GM12878 (cell line): ENCODE results near the gene BMERB1. TPM values are rescaled to one million over a fixed set of nuclear protein-coding genes. Genes with fewer than 3 reads are reported as not detected.
"Not testable (repeated sequence)": the region's sequence is repeated elsewhere in the genome, so short reads cannot be mapped to it uniquely, and the experiment has no call there.

ENCODE experiments used
- ATAC-seq: fragments of 200-7000 bp; cut with Tn5 transposase; 3 replicates; pipeline ENCODE4 v1.9.1; 2020; ENCODE audit warnings: mild to moderate bottlenecking, moderate library complexity
- BruUV-seq: library from RNA; stranded (reverse); fragments of 400-500 nt; replicated peaks from 2 replicates; lab custom pipeline; 2021; lab: Mats Ljungman, UMichigan
- CTCF ChIA-PET: fragments of 300-600 bp; sonication (Branson Sonifier 250); formaldehyde crosslinking; extraction: SDS; loops from one replicate; lab custom pipeline; 2021; ENCODE audit warnings: inconsistent platforms; lab: Yijun Ruan, JAX
- POLR2A ChIA-PET: fragments of 350-600 bp; formaldehyde crosslinking; extraction: SDS; loops from one replicate; lab custom pipeline; 2021; ENCODE audit warnings: inconsistent platforms; lab: Charles Lee
- RAD21 ChIA-PET: fragments of 300-600 bp; sonication (Branson Sonifier 250); formaldehyde crosslinking; loops from one replicate; lab custom pipeline; 2023; ENCODE audit warnings: antibody characterized with exemption; ENCODE audit not compliant: unreplicated experiment; lab: Charles Lee
- SMC1A ChIA-PET: fragments of 300-600 bp; sonication (Branson Sonifier 250); formaldehyde crosslinking; loops from one replicate; lab custom pipeline; 2023; ENCODE audit not compliant: unreplicated experiment, uncharacterized antibody; lab: Charles Lee
- DNase-seq: peaks from one replicate; pipeline ENCODE4 v3.0.0-alpha.2; 2011; ENCODE audit warnings: low read depth, low spot score
- FAIRE-seq: peaks from 3 replicates; lab custom pipeline; 2011; peaks lifted over from hg19 to GRCh38; lab: Jason Lieb, UNC
- H2AFZ ChIP-seq: 2 replicates; pipeline ENCODE4 v1.6.0; 2011; ENCODE audit warnings: low read depth, low read length, control low read depth; ENCODE audit not compliant: control insufficient read depth
- H3K27ac ChIP-seq: 2 replicates; pipeline ENCODE4 v1.5.1; 2011; ENCODE audit warnings: control low read depth; ENCODE audit not compliant: control insufficient read depth, insufficient read depth
- H3K27me3 ChIP-seq, 2 experiments: replicated peaks in 1 of 2; 2 replicates each; pipeline versions ENCODE4 v1.6.0 to v1.6.1; 2011; ENCODE audit warnings: low read length in 1 of 2; ENCODE audit not compliant: control insufficient read depth in 2 of 2, insufficient read depth in 2 of 2
- H3K36me3 ChIP-seq, 2 experiments: 2 replicates each; pipeline ENCODE4 v1.5.1; 2011; ENCODE audit warnings: low read length in 1 of 2; ENCODE audit not compliant: control insufficient read depth in 2 of 2, insufficient read depth in 2 of 2
- H3K4me1 ChIP-seq: 2 replicates; pipeline ENCODE4 v1.6.1; 2011; ENCODE audit warnings: mild to moderate bottlenecking, low read length, moderate library complexity, mixed read lengths; ENCODE audit not compliant: control insufficient read depth, insufficient read depth
- H3K4me2 ChIP-seq: 2 replicates; pipeline ENCODE4 v1.6.0; 2011; ENCODE audit warnings: control low read depth; ENCODE audit not compliant: control insufficient read depth, insufficient read depth
- H3K4me3 ChIP-seq: fragments of 200-600 bp; sonication (generic); 2 replicates; pipeline ENCODE4 v1.5.1; 2016
- H3K79me2 ChIP-seq: 2 replicates; pipeline ENCODE4 v1.6.0; 2011; ENCODE audit warnings: low read length; ENCODE audit not compliant: control insufficient read depth, insufficient read depth
- H3K9ac ChIP-seq: 2 replicates; pipeline ENCODE4 v1.8.0; 2011; ENCODE audit warnings: low read length, control low read depth, mixed read lengths; ENCODE audit not compliant: control insufficient read depth, insufficient read depth
- H3K9me3 ChIP-seq: replicated peaks from 3 replicates; pipeline ENCODE4 v1.5.1; 2011; ENCODE audit warnings: mild to moderate bottlenecking, low read length; ENCODE audit not compliant: control insufficient read depth, insufficient read depth
- H4K20me1 ChIP-seq: 2 replicates; pipeline ENCODE4 v1.6.0; 2011; ENCODE audit not compliant: control insufficient read depth, insufficient read depth
- BACH1 ChIP-seq: fragments of 450-650 bp; IDR thresholded peaks from 2 replicates; pipeline ENCODE4 v1.6.1; 2017; ENCODE audit warnings: mild to moderate bottlenecking, borderline replicate concordance
- CTCF ChIP-seq, 3 experiments: IDR thresholded peaks in 2 of 3; conservative IDR thresholded peaks in 1 of 3; 2 replicates each; pipeline ENCODE4 v1.5.1; 2011; ENCODE audit warnings: low read depth in 3 of 3, low read length in 3 of 3, mild to moderate bottlenecking in 3 of 3, control low read depth in 2 of 3, moderate library complexity in 2 of 3, inconsistent platforms in 1 of 3, mixed read lengths in 1 of 3; ENCODE audit not compliant: control insufficient read depth in 2 of 3, insufficient read depth in 1 of 3; ENCODE audit errors: extremely low read depth in 1 of 3
- DPF2 ChIP-seq: fragments of 450-650 bp; IDR thresholded peaks from 2 replicates; pipeline ENCODE4 v1.6.1; 2017; ENCODE audit warnings: mild to moderate bottlenecking
- EZH2 ChIP-seq: IDR thresholded peaks from 2 replicates; pipeline ENCODE4 v1.6.1; 2012; ENCODE audit warnings: low read depth, mild to moderate bottlenecking, control low read depth, inconsistent platforms, low read length, borderline replicate concordance; ENCODE audit not compliant: control insufficient read depth
- IKZF2 ChIP-seq, 2 experiments: fragments of 450-650 bp; IDR thresholded peaks; 2 replicates each; pipeline ENCODE4 v1.6.1; 2017; ENCODE audit warnings: mild to moderate bottlenecking in 2 of 2, moderate library complexity in 2 of 2
- MYC ChIP-seq: IDR thresholded peaks from 2 replicates; pipeline ENCODE4 v1.6.1; 2011; ENCODE audit warnings: mild to moderate bottlenecking, low read length, moderate library complexity, inconsistent platforms; ENCODE audit not compliant: insufficient read depth, insufficient replicate concordance, insufficient read length, severe bottlenecking
- NBN ChIP-seq: fragments of 450-650 bp; IDR thresholded peaks from 2 replicates; pipeline ENCODE4 v1.6.1; 2016
- NR2C2 ChIP-seq: IDR thresholded peaks from 2 replicates; pipeline ENCODE4 v1.6.1; 2011; ENCODE audit warnings: borderline replicate concordance, low read depth; ENCODE audit not compliant: control insufficient read depth, insufficient read length
- RAD51 ChIP-seq: fragments of 450-650 bp; IDR thresholded peaks from 2 replicates; pipeline ENCODE4 v1.6.1; 2016; ENCODE audit warnings: moderate library complexity, mild to moderate bottlenecking, inconsistent platforms
- SPI1 ChIP-seq: IDR thresholded peaks from 2 replicates; pipeline ENCODE4 v1.6.1; 2011; ENCODE audit warnings: low read depth, mild to moderate bottlenecking, low read length, moderate library complexity, borderline replicate concordance; ENCODE audit not compliant: insufficient read depth
- YY1 ChIP-seq: IDR thresholded peaks from 2 replicates; pipeline ENCODE4 v1.6.1; 2011; ENCODE audit warnings: low read depth, mild to moderate bottlenecking, low read length
- ZBED1 ChIP-seq: IDR thresholded peaks from 2 replicates; pipeline ENCODE4 v1.6.1; 2016; ENCODE audit warnings: borderline replicate concordance
- WGBS: methylation state at CpG from one replicate; pipeline ENCODE4 v1.1.6; 2016; ENCODE audit warnings: low lambda C conversion rate; ENCODE audit not compliant: insufficient replicate concordance, insufficient coverage; ENCODE audit errors: missing lambda C conversion rate; 5-methylcytosine and 5-hydroxymethylcytosine counted together
- in situ Hi-C: fragments of 300-500 bp; cut with MboI; formaldehyde crosslinking; loops from 9 replicates; pipeline ENCODE4 v1.14.3; 2018; ENCODE audit warnings: mixed read lengths
- intact Hi-C: fragments of 100-400 bp; cut with micrococcal nuclease; formaldehyde crosslinking; loops from one replicate; pipeline ENCODE4 v1.14.2; 2022; ENCODE audit not compliant: unreplicated experiment
- polyA plus RNA-seq, 11 experiments: library from polyadenylated mRNA; depleted of rRNA in 4 of 11; unstranded in 6 of 11; stranded (reverse) in 5 of 11; fragments of >200 nt; fragmentation: Nextera tagmentation in 4 of 11; fragmentation: Illumina TruSeq in 1 of 11; extraction: Ambion mirVana in 4 of 11; extraction: Trizol in 1 of 11; gene quantifications; 1 replicate in 1 of 11; 2 replicates in 10 of 11; pipeline versions ENCODE4 v1.2.1 to v1.2.3, GENCODE V29; 2011 to 2016; ENCODE audit warnings: inconsistent platforms in 2 of 11, missing spikeins in 2 of 11, low read depth in 1 of 11
- total RNA-seq, 4 experiments: library from RNA; depleted of rRNA in 3 of 4; stranded (reverse); fragments of >200 nt in 3 of 4; fragmentation: Illumina TruSeq in 1 of 4; extraction: Trizol in 1 of 4; gene quantifications; 2 replicates each; pipeline versions ENCODE4 v1.2.1 to v1.2.3, GENCODE V29; 2013 to 2021

Gene BMERB1
- total and polyA plus RNA-seq, 10 of the 15 experiments (the other 5 are each of a cell fraction or from before 2014, with no cell fraction given), result 0.05 to 0.68 (median 0.34) TPM

GRCh38 chr16:15567823-15568222, 133.4 kb downstream of the BMERB1 start (continued):
- TF ChIP-seq ZBED1 (no peak), DPF2 (no peak), EZH2 (no peak), MYC (no peak)

DNA sequence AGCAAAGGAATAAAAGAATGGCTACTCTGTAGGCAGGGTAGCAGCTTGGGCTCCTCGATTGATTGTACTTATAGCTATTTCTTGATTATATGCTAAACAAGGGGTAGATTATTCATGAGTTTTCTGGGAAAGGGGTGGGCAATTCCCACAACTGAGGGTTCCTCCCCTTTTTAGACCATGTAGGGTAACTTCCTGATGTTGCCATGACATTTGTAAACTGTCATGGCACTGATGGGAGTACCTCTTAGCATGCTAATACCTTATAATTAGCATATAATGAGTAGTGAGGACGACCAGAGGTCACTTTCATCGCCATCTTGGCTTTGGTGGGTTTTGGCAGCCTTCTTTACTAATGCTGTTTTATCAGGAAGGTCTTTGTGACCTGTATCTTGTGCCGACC, 136.3 kb downstream of the BMERB1 start:
- H2AFZ ChIP-seq, H3K4me2 ChIP-seq, H3K36me3 ChIP-seq, H3K27ac ChIP-seq, H3K9me3 ChIP-seq, SMC1A ChIA-PET, H3K4me1 ChIP-seq, H3K79me2 ChIP-seq, ATAC-seq, FAIRE-seq, CTCF ChIA-PET, RAD21 ChIA-PET, DNase-seq, H3K9ac ChIP-seq, H4K20me1 ChIP-seq, intact Hi-C loops, H3K4me3 ChIP-seq, BruUV-seq, H3K27me3 ChIP-seq: not testable (repeated sequence)
- in situ Hi-C loops, result loop anchor here (25.0 kb wide), 1 partner anchor 758 kb away; no protein-coding TSS in a partner anchor
- POLR2A ChIA-PET, result interaction anchor here (0.6 kb wide), 1 partner anchor 169 kb away, joined by 3 read pairs; no protein-coding TSS in a partner anchor
- whole genome bisulfite sequencing, result 48% methylated on average over 4 of the region's 4 CpGs

DNA sequence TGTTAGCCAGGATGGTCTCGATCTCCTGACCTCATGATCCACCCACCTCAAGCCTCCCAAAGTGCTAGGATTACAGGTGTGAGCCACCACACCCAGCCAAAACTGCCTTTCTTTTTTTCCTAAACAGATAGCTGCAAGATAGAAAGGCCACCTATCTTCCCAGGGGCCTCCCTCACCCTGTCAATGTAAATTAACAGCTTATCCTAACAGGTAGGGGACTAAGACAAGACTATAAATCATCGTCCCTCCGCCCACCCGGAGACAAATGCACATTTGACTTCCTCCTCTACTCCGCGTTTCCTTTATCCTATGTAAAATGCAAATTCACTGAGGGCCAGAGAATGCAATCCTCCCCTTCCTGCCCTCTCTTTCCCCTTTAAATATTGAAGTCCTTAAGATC, 137.2 kb downstream of the BMERB1 start:
- FAIRE-seq (no peak), DNase-seq (no peak), ATAC-seq (no peak)
- no peak overlapping the region for H3K4me3 ChIP-seq
- RAD21 ChIA-PET, result no interaction called here
- CTCF ChIA-PET, result interaction anchor here (0.6 kb wide), 1 partner anchor 82 kb away, joined by 3 read pairs; no protein-coding TSS in a partner anchor
- BruUV-seq, result no TSS peak
- peaks cover 7% of the 10 kb centered on the region; the same call in 1 of the 3 replicates for H3K9me3 ChIP-seq
- POLR2A ChIA-PET, result interaction anchor here (0.5 kb wide), 1 partner anchor 505 kb away, joined by 3 read pairs; no protein-coding TSS in a partner anchor
- H3K4me1 ChIP-seq, result no peaks in the 10 kb centered on the region
- no peaks in the 10 kb centered on the region for H3K79me2 ChIP-seq
- 52% methylated on average over 6 of the region's 6 CpGs for WGBS
- H3K4me2 ChIP-seq, result no peak overlapping the region
- H3K9ac ChIP-seq, result no peak overlapping the region
- H4K20me1 ChIP-seq, result no peaks in the 10 kb centered on the region
- SMC1A ChIA-PET, result interaction anchor here (1.6 kb wide), 1 partner anchor 12 kb away, joined by 4 read pairs; no protein-coding TSS in a partner anchor
- intact Hi-C loops, result no loop called here
- no peak overlapping the region for H2AFZ ChIP-seq
- no peaks in the 10 kb centered on the region for H3K36me3 ChIP-seq
- H3K27me3 ChIP-seq, result no peaks in the 10 kb centered on the region
- in situ Hi-C loops, result loop anchor here (25.0 kb wide), 1 partner anchor 759 kb away; no protein-coding TSS in a partner anchor
- H3K27ac ChIP-seq, result no peak overlapping the region
- TF ChIP-seq SPI1, result no peak
- TF ChIP-seq YY1, result no peak
- TF ChIP-seq NR2C2, result no peak
- no peak for TF ChIP-seq NBN
- no peak for TF ChIP-seq RAD51
- TF ChIP-seq BACH1, result no peak
- TF ChIP-seq CTCF (IDR thresholded peaks at IDR 0.05 in 2 of 3, conservative IDR thresholded peaks at IDR 0.05 in 1 of 3; ENCODE audit: control insufficient read depth in 2 of 3, extremely low read depth in 1 of 3, insufficient read depth in 1 of 3, low read depth in 3 of 3, low read length in 3 of 3), result no peak
- no peak for TF ChIP-seq IKZF2 (IDR thresholded peaks at IDR 0.05)
